Measurements from ENCODE around the gene SLC5A6. TPM values are rescaled to one million over a fixed set of nuclear protein-coding genes. Genes with fewer than 3 reads are reported as not detected.

SLC5A6 gene
- polyA plus RNA-seq, 3 donors = 8.1 to 21.7 (median 10.2) TPM

- H3K4me1 Mint-ChIP-seq = peaks cover 3% of the 10 kb centered on the region
- peaks cover 15 to 20% of the 10 kb centered on the region in 2 donors for H3K36me3 Mint-ChIP-seq
- no peak overlapping the region for H3K27ac ChIP-seq (ENCODE audit: low read depth in 1 of 2, low read length in 2 of 2)
- no peak overlapping the region for H3K9ac ChIP-seq (ENCODE audit: insufficient read depth, low read length, poor library complexity, severe bottlenecking)
- H3K9me3 Mint-ChIP-seq = no peaks in the 10 kb centered on the region
- H3K4me2 ChIP-seq (replicated peaks; ENCODE audit: extremely low read depth, low read length, poor library complexity, severe bottlenecking) = no peak overlapping the region
- no peak overlapping the region for H3K4me3 ChIP-seq (replicated peaks in 1 of 3; ENCODE audit: low read depth in 2 of 3, low read length in 3 of 3)
- H3K4me3 Mint-ChIP-seq = no peak overlapping the region
- H3K27ac Mint-ChIP-seq = peak overlapping the region in 1 of 7 donors; percentile 30
- no peaks in the 10 kb centered on the region for H3K79me2 ChIP-seq (ENCODE audit: insufficient read depth, low read length)
- no peaks in the 10 kb centered on the region for H3K9me3 ChIP-seq (replicated peaks in 1 of 2; ENCODE audit: control insufficient read depth in 1 of 2, insufficient read depth in 1 of 2, low read length in 2 of 2)
- intact Hi-C loops (cut with micrococcal nuclease) = no loop called here
- H3K36me3 ChIP-seq (replicated peaks in 1 of 2; ENCODE audit: control insufficient read depth in 1 of 2, insufficient read depth in 2 of 2, low read length in 2 of 2) = peaks cover 16 to 22% of the 10 kb centered on the region in 2 donors
- no peak overlapping the region for H2AFZ ChIP-seq (ENCODE audit: insufficient read depth, low read depth, low read length, poor library complexity, severe bottlenecking)
- no peaks in the 10 kb centered on the region for H4K20me1 ChIP-seq (ENCODE audit: insufficient read depth, low read length)
- no peak for TF ChIP-seq CTCF (IDR thresholded peaks at IDR 0.05)
- peaks cover 8 to 29% (median 16%) of the 10 kb centered on the region in 3 donors for H3K27me3 Mint-ChIP-seq (ENCODE audit: low read depth in 3 of 3)
- 91% methylated on average over 3 of the region's 4 CpGs for WGBS (ENCODE audit: insufficient coverage)
- DNase-seq = no peak
- peaks cover 0 to 4% of the 10 kb centered on the region in 2 donors for H3K27me3 ChIP-seq (ENCODE audit: control insufficient read depth in 2 of 2, insufficient read depth in 2 of 2, low read length in 2 of 2)
- H3K4me1 ChIP-seq (ENCODE audit: control insufficient read depth in 1 of 2, insufficient read depth in 2 of 2, low read length in 2 of 2) = no peaks in the 10 kb centered on the region
Measured at GRCh38 chr2:27247893-27248292, 35.8 kb upstream of the SLC5A6 start.

- Histone ChIP-seq H3K27me3 (ENCODE audit: control insufficient read depth in 2 of 2, insufficient read depth in 2 of 2, low read length in 2 of 2) (peaks cover 0 to 2% of the 10 kb centered on the region in 2 donors), H3K27ac (ENCODE audit: low read depth in 1 of 2, low read length in 2 of 2) (no peak overlapping the region), H3K36me3 (replicated peaks in 1 of 2; ENCODE audit: control insufficient read depth in 1 of 2, insufficient read depth in 2 of 2, low read length in 2 of 2) (peaks cover 39 to 45% of the 10 kb centered on the region in 2 donors), H3K9me3 (replicated peaks in 1 of 2; ENCODE audit: control insufficient read depth in 1 of 2, insufficient read depth in 1 of 2, low read length in 2 of 2) (no peaks in the 10 kb centered on the region), H3K4me1 (ENCODE audit: control insufficient read depth in 1 of 2, insufficient read depth in 2 of 2, low read length in 2 of 2) (no peaks in the 10 kb centered on the region), H2AFZ (ENCODE audit: insufficient read depth, low read depth, low read length, poor library complexity, severe bottlenecking) (no peak overlapping the region), H3K4me3 (replicated peaks in 1 of 3; ENCODE audit: low read depth in 2 of 3, low read length in 3 of 3) (no peak overlapping the region), H3K9ac (ENCODE audit: insufficient read depth, low read length, poor library complexity, severe bottlenecking) (no peak overlapping the region), H4K20me1 (ENCODE audit: insufficient read depth, low read length) (no peaks in the 10 kb centered on the region), H3K79me2 (ENCODE audit: insufficient read depth, low read length) (no peaks in the 10 kb centered on the region), H3K4me2 (replicated peaks; ENCODE audit: extremely low read depth, low read length, poor library complexity, severe bottlenecking) (no peak overlapping the region)
- TF ChIP-seq CTCF (IDR thresholded peaks at IDR 0.05) = no peak
- H3K4me1 Mint-ChIP-seq = peaks cover 3% of the 10 kb centered on the region
- H3K27me3 Mint-ChIP-seq (ENCODE audit: low read depth in 3 of 3) = peaks cover 2 to 16% (median 7%) of the 10 kb centered on the region in 3 donors
- no peak for DNase-seq
- WGBS (ENCODE audit: insufficient coverage) = no CpG with 5 or more reads among the region's 4 CpGs
- H3K27ac Mint-ChIP-seq = no peak overlapping the region
- intact Hi-C loops (cut with micrococcal nuclease) = no loop called here
- peaks cover 38 to 43% of the 10 kb centered on the region in 2 donors for H3K36me3 Mint-ChIP-seq
- no peak overlapping the region for H3K4me3 Mint-ChIP-seq
- no peaks in the 10 kb centered on the region for H3K9me3 Mint-ChIP-seq
Measured at GRCh38 chr2:27245626-27246025, 33.6 kb upstream of the SLC5A6 start.

Measured in CD14-positive monocyte (primary cell).